Omental fat pad (tissue), 4 donors: ENCODE results near the gene NOXA1. TPM values are rescaled to one million over a fixed set of nuclear protein-coding genes. Genes with fewer than 3 reads are reported as not detected.
A peak's percentile ranks its signal among the peaks of the same experiment; 100 is the strongest.

Experiments used
- ATAC-seq: fragments of 150-250 bp; one replicate; pipeline ENCODE4 v1.9.1; 2016; ENCODE audit warnings: mild to moderate bottlenecking, moderate library complexity; ENCODE audit not compliant: low FRiP score
- DNase-seq: peaks from one replicate; pipeline ENCODE4 v3.0.0-alpha.2; 2019; ENCODE audit warnings: low spot score
- CTCF ChIP-seq, 3 donors: fragments of 450-650 bp; IDR thresholded peaks; one replicate each; pipeline ENCODE4 v1.5.1; 2016 to 2017; ENCODE audit warnings: antibody characterized with exemption in 3 of 3, mild to moderate bottlenecking in 3 of 3, moderate library complexity in 2 of 3
- total RNA-seq, 4 donors: library from RNA; depleted of rRNA; stranded (reverse); fragments of >200 nt; gene quantifications; one replicate each; pipeline ENCODE4 v1.1.0, GENCODE V29; 2016

Gene NOXA1
- total RNA-seq, 4 donors from 2014 or later, result 0.84 to 3.8 (median 2.1) TPM

GRCh38 chr9:137403269-137403668, 19.9 kb upstream of the NOXA1 start:
- DNase-seq (no peak), ATAC-seq (no peak)
- no peak for TF ChIP-seq CTCF (IDR thresholded peaks at IDR 0.05)

- TF ChIP-seq CTCF (IDR thresholded peaks at IDR 0.05), result no peak
- no peak for ATAC-seq
- DNase-seq, result no peak
These were observed 18.1 kb upstream of the NOXA1 start for GRCh38 chr9:137404961-137405567.

- no peak for DNase-seq
- TF ChIP-seq CTCF (IDR thresholded peaks at IDR 0.05), result no peak
- ATAC-seq, result no peak
These were observed 17.5 kb upstream of the NOXA1 start for GRCh38 chr9:137405677-137406081.

- ATAC-seq (no peak), DNase-seq (no peak)
- TF ChIP-seq CTCF (IDR thresholded peaks at IDR 0.05), result no peak
These were observed 17.0 kb upstream of the NOXA1 start for GRCh38 chr9:137406085-137406760.

DNA sequence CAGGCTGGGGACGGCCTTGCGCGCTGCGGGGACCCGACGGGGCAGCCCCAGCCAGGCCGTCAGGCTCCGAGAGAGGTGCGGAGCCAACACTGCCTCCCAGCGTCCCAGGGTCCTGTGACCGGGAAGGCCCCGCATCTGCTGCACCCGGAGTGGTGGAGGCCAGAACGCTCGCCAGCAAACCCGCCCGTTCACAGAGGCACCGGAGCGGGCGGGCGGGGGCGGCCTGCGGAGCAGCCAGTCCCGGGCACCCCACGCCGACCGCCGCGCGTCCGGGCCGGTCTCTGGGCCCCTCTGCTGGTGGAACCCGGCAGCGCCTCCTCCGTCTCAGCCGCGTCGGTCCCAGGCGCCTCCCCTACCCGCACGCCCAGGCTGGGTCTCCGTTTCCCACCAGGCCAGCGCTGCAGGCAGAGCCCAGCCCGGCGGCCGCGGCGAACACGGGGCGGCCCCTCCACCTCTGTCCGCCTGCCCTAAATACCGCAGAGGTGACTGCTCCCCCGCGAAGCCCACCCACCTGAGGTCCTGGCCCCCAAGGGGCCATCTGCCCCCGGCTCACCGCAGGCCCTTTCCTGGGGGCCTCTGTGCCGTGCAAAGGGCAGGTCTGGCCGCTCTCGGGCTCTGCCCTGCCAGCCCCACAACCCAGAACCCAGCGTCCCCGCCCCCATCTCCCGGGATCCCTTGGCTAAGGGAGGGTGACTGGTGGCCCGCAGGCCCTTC, 16.2 kb upstream of the NOXA1 start:
- no peak for DNase-seq

DNA sequence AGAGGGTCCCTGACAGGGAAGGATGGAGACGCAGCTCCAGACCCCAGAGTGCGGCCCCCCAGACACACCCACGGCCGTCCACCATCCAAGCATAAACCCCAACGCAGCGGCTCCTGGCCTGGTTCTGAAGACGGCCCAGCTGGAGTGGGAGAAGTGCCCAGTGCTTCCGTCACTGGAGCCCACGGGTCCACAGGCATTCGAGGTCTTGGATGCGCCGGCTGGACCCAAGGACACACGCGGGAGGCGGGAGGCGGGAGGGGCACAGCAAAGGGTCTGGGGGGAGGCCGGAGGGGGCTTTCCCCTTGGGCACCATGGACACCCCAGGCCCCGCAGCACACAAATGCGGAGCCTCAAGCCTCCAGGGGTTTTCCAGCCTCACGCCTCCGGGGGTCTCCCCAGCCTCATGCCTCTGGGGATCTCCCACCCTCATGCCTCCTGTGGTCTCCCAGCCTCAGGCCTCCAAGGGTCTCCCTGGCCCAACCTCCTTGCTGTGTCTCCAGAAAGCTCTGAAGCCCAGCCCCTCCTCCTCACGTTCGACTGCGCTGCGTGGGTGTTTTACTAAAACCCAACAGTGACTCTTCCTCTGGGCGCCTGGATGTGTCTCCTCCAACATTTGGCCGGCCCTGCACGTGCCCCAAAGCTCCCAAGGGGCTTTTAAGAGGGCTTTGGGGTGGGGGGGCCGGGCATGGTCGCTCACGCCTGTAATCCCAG, 15.4 kb upstream of the NOXA1 start:
- no peak for ATAC-seq
- no peak for TF ChIP-seq CTCF (IDR thresholded peaks at IDR 0.05)
- no peak for DNase-seq

More for the DNA sequence above, 16.2 kb upstream of the NOXA1 start:
- peak; percentile 78 for ATAC-seq
- peak in 2 of 3 donors; percentile 62 to 64 for TF ChIP-seq CTCF (IDR thresholded peaks at IDR 0.05)
